Measurements from ENCODE around the gene PDE7B. TPM values are rescaled to one million over a fixed set of nuclear protein-coding genes. Genes with fewer than 3 reads are reported as not detected.

PDE7B gene
- total and polyA plus RNA-seq, 8 donors = 0.29 to 73.2 (median 5.0) TPM

- Histone ChIP-seq H3K4me3 (no peak overlapping the region), H3K27me3 (no peaks in the 10 kb centered on the region), H3K4me1 (no peaks in the 10 kb centered on the region), H3K27ac (no peak overlapping the region), H3K9me3 (no peaks in the 10 kb centered on the region), H3K36me3 (no peaks in the 10 kb centered on the region)
- no peak for DNase-seq
- no peak for TF ChIP-seq CTCF (IDR thresholded peaks at IDR 0.05)
- TF ChIP-seq EP300 (IDR thresholded peaks at IDR 0.05) = no peak
- no peak for TF ChIP-seq POLR2AphosphoS5 (IDR thresholded peaks at IDR 0.05)
- TF ChIP-seq POLR2A (IDR thresholded peaks at IDR 0.05) = no peak
- intact Hi-C loops (cut with DNase I; ENCODE audit: low total_unique reads) = no loop called here
These were observed 37.3 kb downstream of the PDE7B start for GRCh38 chr6:135888818-135889217.

GRCh38 chr6:135890876-135891275 is 39.4 kb downstream of the PDE7B start:
- H3K9me3 ChIP-seq = no peaks in the 10 kb centered on the region
- no peak for DNase-seq
- no peaks in the 10 kb centered on the region for H3K27me3 ChIP-seq
- no peak for TF ChIP-seq POLR2A (IDR thresholded peaks at IDR 0.05)
- TF ChIP-seq CTCF (IDR thresholded peaks at IDR 0.05) = no peak
- no peak for TF ChIP-seq EP300 (IDR thresholded peaks at IDR 0.05)
- no peak for TF ChIP-seq POLR2AphosphoS5 (IDR thresholded peaks at IDR 0.05)
- H3K4me1 ChIP-seq = no peaks in the 10 kb centered on the region
- H3K4me3 ChIP-seq = no peak overlapping the region
- no peak overlapping the region for H3K27ac ChIP-seq
- 73 to 89% (median 79%) methylated on average over 5 of the region's 5 CpGs for WGBS, 5 donors
- intact Hi-C loops (cut with DNase I; ENCODE audit: low total_unique reads) = no loop called here
- no peaks in the 10 kb centered on the region for H3K36me3 ChIP-seq

GRCh38 chr6:135891710-135892109 is 40.2 kb downstream of the PDE7B start:
- intact Hi-C loops (cut with DNase I; ENCODE audit: low total_unique reads) = no loop called here
- TF ChIP-seq POLR2A (IDR thresholded peaks at IDR 0.05) = no peak
- TF ChIP-seq EP300 (IDR thresholded peaks at IDR 0.05) = no peak
- TF ChIP-seq CTCF (IDR thresholded peaks at IDR 0.05) = no peak
- TF ChIP-seq POLR2AphosphoS5 (IDR thresholded peaks at IDR 0.05) = no peak
- Histone ChIP-seq H3K27me3 (no peaks in the 10 kb centered on the region), H3K9me3 (no peaks in the 10 kb centered on the region), H3K4me3 (no peak overlapping the region), H3K4me1 (no peaks in the 10 kb centered on the region), H3K27ac (no peak overlapping the region), H3K36me3 (no peaks in the 10 kb centered on the region)
- no peak for DNase-seq

- no peaks in the 10 kb centered on the region for H3K4me1 ChIP-seq
- DNase-seq = no peak
- H3K4me3 ChIP-seq = no peak overlapping the region
- no peaks in the 10 kb centered on the region for H3K36me3 ChIP-seq
- WGBS, 5 donors = 59 to 71% (median 67%) methylated on average over 8 of the region's 8 CpGs
- TF ChIP-seq CTCF (IDR thresholded peaks at IDR 0.05) (no peak), POLR2AphosphoS5 (IDR thresholded peaks at IDR 0.05) (no peak), EP300 (IDR thresholded peaks at IDR 0.05) (no peak)
- intact Hi-C loops (cut with DNase I; ENCODE audit: low total_unique reads) = no loop called here
- H3K27me3 ChIP-seq = no peaks in the 10 kb centered on the region
- H3K27ac ChIP-seq = peak overlapping the region in 1 of 5 donors; percentile 7
- H3K9me3 ChIP-seq = no peaks in the 10 kb centered on the region
These were observed 43.9 kb downstream of the PDE7B start for GRCh38 chr6:135895231-135895911.
